ENCODE results near the gene MPC1. TPM values are rescaled to one million over a fixed set of nuclear protein-coding genes. Genes with fewer than 3 reads are reported as not detected.

Gene MPC1
- total RNA-seq, 1 donor from 2014 or later, result 40.9 TPM

DNA sequence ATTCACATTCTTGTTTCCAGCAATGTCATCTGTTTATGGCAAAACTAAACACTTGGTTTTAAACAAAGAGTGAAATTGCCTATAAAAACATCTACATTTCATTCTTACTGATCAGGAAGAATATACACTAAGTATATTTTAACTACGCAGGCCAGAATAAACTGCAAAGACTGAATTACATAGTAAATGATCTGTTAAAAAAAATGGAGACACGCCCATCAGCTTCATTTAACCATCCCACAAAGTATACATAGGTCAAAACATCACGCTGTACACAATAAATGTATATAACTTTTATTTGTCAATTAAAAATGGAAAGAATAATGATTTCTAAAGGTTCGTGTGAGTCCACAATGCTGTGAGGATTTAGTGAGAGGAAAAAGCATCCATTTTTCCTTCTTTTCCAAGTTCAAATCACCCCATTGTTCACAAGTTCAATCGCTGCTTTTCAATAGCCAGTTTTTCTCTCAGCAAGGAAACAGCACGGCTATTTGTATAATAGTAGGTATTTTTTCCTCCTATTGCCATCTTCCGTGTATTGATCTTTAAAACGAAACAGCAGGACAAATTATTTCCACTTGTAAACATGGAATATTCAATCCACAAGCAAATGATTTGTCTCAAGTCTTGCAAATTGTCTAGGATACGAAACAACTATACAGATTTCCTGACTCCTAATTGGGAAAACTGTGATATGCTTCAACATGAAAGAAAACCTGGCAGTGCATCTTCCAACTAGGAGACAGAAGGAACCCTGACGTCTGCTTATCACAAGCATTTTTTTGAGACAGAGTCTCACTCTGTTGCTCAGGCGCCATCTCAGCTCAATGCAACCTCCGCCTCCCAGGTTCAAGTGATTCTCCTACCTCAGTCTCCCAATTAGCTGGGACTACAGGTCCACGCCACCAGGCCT, 51.0 kb downstream of the MPC1 start:
- Mint-ChIP-seq H3K36me3 (peaks cover 14% of the 10 kb centered on the region), H3K4me3 (no peak overlapping the region), H3K27ac (no peak overlapping the region), H3K27me3 (no peaks in the 10 kb centered on the region), H3K4me1 (ENCODE audit: unreplicated experiment) (peaks cover 18% of the 10 kb centered on the region), H3K9me3 (no peaks in the 10 kb centered on the region)
- TF ChIP-seq, protein P1, sequence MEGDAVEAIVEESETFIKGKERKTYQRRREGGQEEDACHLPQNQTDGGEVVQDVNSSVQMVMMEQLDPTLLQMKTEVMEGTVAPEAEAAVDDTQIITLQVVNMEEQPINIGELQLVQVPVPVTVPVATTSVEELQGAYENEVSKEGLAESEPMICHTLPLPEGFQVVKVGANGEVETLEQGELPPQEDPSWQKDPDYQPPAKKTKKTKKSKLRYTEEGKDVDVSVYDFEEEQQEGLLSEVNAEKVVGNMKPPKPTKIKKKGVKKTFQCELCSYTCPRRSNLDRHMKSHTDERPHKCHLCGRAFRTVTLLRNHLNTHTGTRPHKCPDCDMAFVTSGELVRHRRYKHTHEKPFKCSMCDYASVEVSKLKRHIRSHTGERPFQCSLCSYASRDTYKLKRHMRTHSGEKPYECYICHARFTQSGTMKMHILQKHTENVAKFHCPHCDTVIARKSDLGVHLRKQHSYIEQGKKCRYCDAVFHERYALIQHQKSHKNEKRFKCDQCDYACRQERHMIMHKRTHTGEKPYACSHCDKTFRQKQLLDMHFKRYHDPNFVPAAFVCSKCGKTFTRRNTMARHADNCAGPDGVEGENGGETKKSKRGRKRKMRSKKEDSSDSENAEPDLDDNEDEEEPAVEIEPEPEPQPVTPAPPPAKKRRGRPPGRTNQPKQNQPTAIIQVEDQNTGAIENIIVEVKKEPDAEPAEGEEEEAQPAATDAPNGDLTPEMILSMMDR (conservative IDR thresholded peaks at IDR 0.05), result no peak
- no peak for DNase-seq (ENCODE audit: extremely low spot score, unreplicated experiment)

DNA sequence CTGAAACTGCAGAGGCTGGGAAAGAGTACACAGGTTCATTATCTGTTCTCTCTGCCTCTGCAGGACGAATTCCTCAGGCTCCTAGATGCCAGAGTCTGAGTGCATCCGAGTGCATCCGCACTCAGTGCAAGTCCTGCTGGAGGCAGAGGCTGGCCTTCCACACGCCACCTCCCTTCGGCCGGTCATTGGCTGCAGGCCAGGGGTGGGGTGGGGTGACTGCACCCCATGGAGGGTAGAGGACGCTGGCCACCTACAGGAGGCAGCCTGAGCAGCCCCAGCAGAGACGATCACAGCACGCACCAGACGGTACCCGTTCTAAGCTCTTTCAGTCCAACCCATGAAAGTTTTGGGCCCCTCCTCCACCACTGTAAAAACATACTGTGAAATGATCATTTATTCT, 52.1 kb downstream of the MPC1 start:
- no peak overlapping the region for H3K27ac Mint-ChIP-seq
- no peak for DNase-seq (ENCODE audit: extremely low spot score, unreplicated experiment)
- H3K9me3 Mint-ChIP-seq, result no peaks in the 10 kb centered on the region

DNA sequence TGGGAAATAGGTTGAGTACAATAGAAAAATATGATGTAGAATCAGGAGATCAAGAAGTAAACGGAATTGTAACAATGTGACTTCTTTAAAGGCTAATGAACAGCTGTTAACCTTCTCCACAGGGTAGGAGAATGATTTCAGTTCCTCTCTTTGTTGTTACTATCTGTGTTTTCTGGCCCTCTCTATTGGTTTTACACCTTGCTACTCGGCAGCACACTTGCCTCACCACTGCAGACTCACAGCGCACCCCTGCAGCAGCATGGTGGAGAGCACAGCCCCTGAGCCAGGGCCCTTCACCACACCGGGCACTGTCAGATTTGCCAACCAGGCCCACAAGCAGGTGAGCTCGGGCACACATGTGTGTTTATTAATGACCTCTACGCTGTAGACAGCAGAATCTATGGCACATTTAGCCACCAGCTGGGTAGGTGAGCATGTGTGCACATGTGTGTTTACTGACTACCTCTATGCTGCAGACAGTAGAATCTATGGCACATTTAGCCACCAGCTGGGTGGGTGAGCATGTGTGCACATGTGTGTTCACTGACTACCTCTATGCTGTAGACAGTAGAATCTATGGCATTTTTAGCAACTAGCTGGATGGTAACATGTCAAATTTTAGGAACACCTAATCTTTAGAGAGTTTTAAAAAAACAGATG, 57.2 kb downstream of the MPC1 start:
- H3K4me1 Mint-ChIP-seq (ENCODE audit: unreplicated experiment), result peaks cover under 1% of the 10 kb centered on the region
- peaks cover 8% of the 10 kb centered on the region for H3K36me3 Mint-ChIP-seq
- no peak overlapping the region for H3K4me3 Mint-ChIP-seq
- H3K27me3 Mint-ChIP-seq, result no peaks in the 10 kb centered on the region
- no peaks in the 10 kb centered on the region for H3K9me3 Mint-ChIP-seq
- TF ChIP-seq, protein P1 (conservative IDR thresholded peaks at IDR 0.05), result no peak
- H3K27ac Mint-ChIP-seq, result no peak overlapping the region
- DNase-seq (ENCODE audit: extremely low spot score, unreplicated experiment), result no peak

More for the DNA sequence above, 52.1 kb downstream of the MPC1 start:
- H3K4me1 Mint-ChIP-seq (ENCODE audit: unreplicated experiment), result peaks cover 18% of the 10 kb centered on the region
- H3K4me3 Mint-ChIP-seq, result no peak overlapping the region
- H3K27me3 Mint-ChIP-seq, result no peaks in the 10 kb centered on the region
- TF ChIP-seq, protein P1 (conservative IDR thresholded peaks at IDR 0.05), result peak; percentile 53
- peaks cover 14% of the 10 kb centered on the region for H3K36me3 Mint-ChIP-seq

DNA sequence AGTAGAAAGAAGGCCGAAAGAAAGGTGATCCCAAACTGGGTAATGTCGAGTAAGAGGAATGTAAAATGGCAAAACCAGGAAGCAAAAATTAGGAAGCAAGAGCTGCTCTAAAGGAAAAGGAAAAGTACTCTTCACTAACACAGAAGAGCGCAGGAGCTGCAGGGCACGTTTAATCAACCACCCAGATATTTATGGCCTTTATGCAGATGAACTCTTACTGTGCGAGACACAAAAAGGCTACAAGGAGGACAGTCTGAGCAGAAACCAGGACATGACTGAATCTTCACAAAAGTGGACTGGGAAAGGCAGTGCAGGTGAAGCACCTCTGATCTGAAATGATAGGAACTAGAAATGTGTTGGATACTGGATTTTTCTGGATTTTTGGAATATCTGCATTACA, 59.3 kb downstream of the MPC1 start:
- peaks cover 6% of the 10 kb centered on the region for H3K4me1 Mint-ChIP-seq (ENCODE audit: unreplicated experiment)
- DNase-seq (ENCODE audit: extremely low spot score, unreplicated experiment), result peak; percentile 8
- no peaks in the 10 kb centered on the region for H3K27me3 Mint-ChIP-seq
- H3K4me3 Mint-ChIP-seq, result no peak overlapping the region
- no peaks in the 10 kb centered on the region for H3K9me3 Mint-ChIP-seq
- H3K27ac Mint-ChIP-seq, result no peak overlapping the region
- H3K36me3 Mint-ChIP-seq, result peaks cover 16% of the 10 kb centered on the region
- TF ChIP-seq, protein P1 (conservative IDR thresholded peaks at IDR 0.05), result no peak

DNA sequence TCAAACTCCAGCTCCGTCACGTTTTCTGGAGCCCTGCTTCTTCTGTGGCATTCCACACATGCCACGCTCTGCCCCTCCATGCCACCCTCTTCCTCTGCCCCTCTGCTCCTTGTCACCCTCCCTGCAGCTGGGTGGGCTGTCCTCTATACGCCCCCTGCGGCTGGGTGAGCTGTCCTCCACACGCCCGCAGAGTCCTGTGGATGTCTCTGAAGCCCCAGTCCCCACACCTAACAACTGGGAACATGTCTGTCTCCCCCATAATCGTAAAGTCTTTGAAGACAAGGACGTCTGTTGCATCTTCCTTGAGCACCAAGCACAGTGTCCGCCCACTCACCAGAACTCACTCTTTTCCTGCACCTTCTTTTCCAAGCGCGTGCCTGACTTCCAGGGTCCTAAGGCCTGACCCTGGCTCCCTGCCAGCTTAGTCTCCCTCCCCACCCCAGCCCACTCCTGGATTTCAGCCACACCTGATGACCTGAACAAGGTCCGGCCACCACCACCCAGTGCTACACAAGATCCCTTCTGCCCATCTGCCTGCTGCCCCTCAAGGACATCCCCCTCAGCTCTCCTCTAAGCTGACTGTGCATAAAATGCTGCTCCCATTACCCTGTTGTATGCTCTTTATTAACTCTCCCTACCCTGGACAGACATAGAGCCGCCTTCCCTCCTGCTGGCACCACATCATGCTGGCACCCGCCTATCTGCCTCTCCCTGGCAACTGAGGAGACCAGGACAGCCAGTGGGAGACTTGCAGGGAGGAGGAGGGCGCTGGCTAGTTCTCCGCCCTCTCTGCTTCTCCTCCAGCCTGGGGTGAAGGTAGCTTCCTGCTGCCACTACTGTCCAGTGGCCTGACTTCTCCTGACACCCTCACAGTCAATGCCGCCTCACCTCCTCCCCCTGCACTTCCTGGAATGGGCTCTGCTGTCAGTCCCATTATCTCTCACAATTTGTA, 63.8 kb downstream of the MPC1 start:
- H3K9me3 Mint-ChIP-seq, result no peaks in the 10 kb centered on the region
- no peak overlapping the region for H3K27ac Mint-ChIP-seq
- no peak overlapping the region for H3K4me3 Mint-ChIP-seq
- DNase-seq (ENCODE audit: extremely low spot score, unreplicated experiment), result peak; percentile 47
- peaks cover 10% of the 10 kb centered on the region for H3K36me3 Mint-ChIP-seq
- TF ChIP-seq, protein P1 (conservative IDR thresholded peaks at IDR 0.05), result no peak
- H3K27me3 Mint-ChIP-seq, result no peaks in the 10 kb centered on the region
- peaks cover 6% of the 10 kb centered on the region for H3K4me1 Mint-ChIP-seq (ENCODE audit: unreplicated experiment)

Data from type B pancreatic cell (in vitro differentiated cells).